Stomach (tissue), 4 donors: ENCODE results near the gene LRFN3.
A peak's percentile ranks its signal among the peaks of the same experiment; 100 is the strongest.

ENCODE experiments used
- CTCF ChIP-seq, 7 experiments: fragments of 450-650 bp in 4 of 7; fragments of 200-600 bp in 3 of 7; sonication (generic) in 3 of 7; IDR thresholded peaks; one replicate each; pipeline ENCODE4 v1.5.1; 2016 to 2019; ENCODE audit warnings: antibody characterized with exemption in 7 of 7, control low read depth in 2 of 7, mild to moderate bottlenecking in 1 of 7
- POLR2A ChIP-seq, 4 donors: fragments of 450-650 bp; IDR thresholded peaks; one replicate each; pipeline ENCODE4 v1.6.1; 2016; ENCODE audit warnings: antibody characterized with exemption in 4 of 4, control low read depth in 2 of 4, mild to moderate bottlenecking in 1 of 4, moderate library complexity in 1 of 4
- POLR2AphosphoS5 ChIP-seq, 3 donors: sonication (generic); formaldehyde crosslinking; IDR thresholded peaks; one replicate each; pipeline ENCODE4 v1.6.1; 2016; ENCODE audit warnings: antibody characterized with exemption in 3 of 3

GRCh38 chr19:35908973-35909683 lies 27.0 kb upstream of the LRFN3 start:
- TF ChIP-seq CTCF (IDR thresholded peaks at IDR 0.05) = no peak
- TF ChIP-seq POLR2A (IDR thresholded peaks at IDR 0.05) = no peak
- TF ChIP-seq POLR2AphosphoS5 (IDR thresholded peaks at IDR 0.05) = peak in 2 of 3 donors; percentile 3 to 43
